ENCODE measurements around the gene TMEFF2.

The TMEFF2 gene

GRCh38 chr2:192004188-192004963, 190.4 kb downstream of the TMEFF2 start:
- H3K4me1 ChIP-seq (ENCODE audit: control insufficient read depth, insufficient read depth, low read length), result no peaks in the 10 kb centered on the region
- no peak overlapping the region for H3K27ac ChIP-seq (ENCODE audit: insufficient read depth, low read depth, low read length, poor library complexity, severe bottlenecking)
- H3K4me3 ChIP-seq (ENCODE audit: insufficient read depth, low read depth, low read length), result no peak overlapping the region
- H3K36me3 ChIP-seq (ENCODE audit: control insufficient read depth, insufficient read depth, low read length), result no peaks in the 10 kb centered on the region
- WGBS, 2 experiments, result 86 to 87% methylated on average over 2 to 5 of the region's 5 CpGs
- no peaks in the 10 kb centered on the region for H3K27me3 ChIP-seq (ENCODE audit: control insufficient read depth, insufficient read depth, low read length, poor library complexity, severe bottlenecking)
- H3K9me3 ChIP-seq (ENCODE audit: control insufficient read depth, low read length), result no peaks in the 10 kb centered on the region

GRCh38 chr2:192002418-192002817, 192.3 kb downstream of the TMEFF2 start:
- H3K9me3 ChIP-seq (ENCODE audit: control insufficient read depth, low read length), result no peaks in the 10 kb centered on the region
- no peak overlapping the region for H3K4me3 ChIP-seq (ENCODE audit: insufficient read depth, low read depth, low read length)
- no peaks in the 10 kb centered on the region for H3K36me3 ChIP-seq (ENCODE audit: control insufficient read depth, insufficient read depth, low read length)
- H3K4me1 ChIP-seq (ENCODE audit: control insufficient read depth, insufficient read depth, low read length), result no peaks in the 10 kb centered on the region
- no peak overlapping the region for H3K27ac ChIP-seq (ENCODE audit: insufficient read depth, low read depth, low read length, poor library complexity, severe bottlenecking)
- H3K27me3 ChIP-seq (ENCODE audit: control insufficient read depth, insufficient read depth, low read length, poor library complexity, severe bottlenecking), result no peaks in the 10 kb centered on the region
- 82 to 87% methylated on average over 8 of the region's 8 CpGs for WGBS, 2 experiments

GRCh38 chr2:192000196-192000980, 194.3 kb downstream of the TMEFF2 start:
- Histone ChIP-seq H3K27me3 (ENCODE audit: control insufficient read depth, insufficient read depth, low read length, poor library complexity, severe bottlenecking) (no peaks in the 10 kb centered on the region), H3K9me3 (ENCODE audit: control insufficient read depth, low read length) (no peaks in the 10 kb centered on the region), H3K4me3 (ENCODE audit: insufficient read depth, low read depth, low read length) (no peak overlapping the region), H3K36me3 (ENCODE audit: control insufficient read depth, insufficient read depth, low read length) (no peaks in the 10 kb centered on the region), H3K27ac (ENCODE audit: insufficient read depth, low read depth, low read length, poor library complexity, severe bottlenecking) (no peak overlapping the region), H3K4me1 (ENCODE audit: control insufficient read depth, insufficient read depth, low read length) (no peaks in the 10 kb centered on the region)
- WGBS, 2 experiments, result 97 to 100% methylated on average over 1 of the region's 1 CpG

GRCh38 chr2:191999101-191999841, 195.5 kb downstream of the TMEFF2 start:
- Histone ChIP-seq H3K27me3 (ENCODE audit: control insufficient read depth, insufficient read depth, low read length, poor library complexity, severe bottlenecking) (no peaks in the 10 kb centered on the region), H3K27ac (ENCODE audit: insufficient read depth, low read depth, low read length, poor library complexity, severe bottlenecking) (no peak overlapping the region), H3K4me3 (ENCODE audit: insufficient read depth, low read depth, low read length) (no peak overlapping the region), H3K9me3 (ENCODE audit: control insufficient read depth, low read length) (no peaks in the 10 kb centered on the region), H3K4me1 (ENCODE audit: control insufficient read depth, insufficient read depth, low read length) (no peaks in the 10 kb centered on the region), H3K36me3 (ENCODE audit: control insufficient read depth, insufficient read depth, low read length) (no peaks in the 10 kb centered on the region)
- WGBS, 2 experiments, result 89 to 93% methylated on average over 3 to 4 of the region's 4 CpGs

GRCh38 chr2:191995285-191995684, 199.4 kb downstream of the TMEFF2 start:
- Histone ChIP-seq H3K27me3 (ENCODE audit: control insufficient read depth, insufficient read depth, low read length, poor library complexity, severe bottlenecking) (no peaks in the 10 kb centered on the region), H3K9me3 (ENCODE audit: control insufficient read depth, low read length) (no peaks in the 10 kb centered on the region), H3K4me1 (ENCODE audit: control insufficient read depth, insufficient read depth, low read length) (no peaks in the 10 kb centered on the region), H3K27ac (ENCODE audit: insufficient read depth, low read depth, low read length, poor library complexity, severe bottlenecking) (no peak overlapping the region), H3K4me3 (ENCODE audit: insufficient read depth, low read depth, low read length) (no peak overlapping the region), H3K36me3 (ENCODE audit: control insufficient read depth, insufficient read depth, low read length) (no peaks in the 10 kb centered on the region)
- WGBS, 2 experiments, result 62 to 67% methylated on average over 2 of the region's 2 CpGs

GRCh38 chr2:191994749-191995148, 200.0 kb downstream of the TMEFF2 start:
- H3K27ac ChIP-seq (ENCODE audit: insufficient read depth, low read depth, low read length, poor library complexity, severe bottlenecking), result no peak overlapping the region

GRCh38 chr2:191991442-191991841, 203.3 kb downstream of the TMEFF2 start:
- Histone ChIP-seq H3K9me3 (ENCODE audit: control insufficient read depth, low read length) (no peaks in the 10 kb centered on the region), H3K4me3 (ENCODE audit: insufficient read depth, low read depth, low read length) (no peak overlapping the region), H3K4me1 (ENCODE audit: control insufficient read depth, insufficient read depth, low read length) (no peaks in the 10 kb centered on the region), H3K36me3 (ENCODE audit: control insufficient read depth, insufficient read depth, low read length) (no peaks in the 10 kb centered on the region), H3K27ac (ENCODE audit: insufficient read depth, low read depth, low read length, poor library complexity, severe bottlenecking) (no peak overlapping the region), H3K27me3 (ENCODE audit: control insufficient read depth, insufficient read depth, low read length, poor library complexity, severe bottlenecking) (no peaks in the 10 kb centered on the region)
- WGBS, 2 experiments, result 95 to 96% methylated on average over 5 of the region's 5 CpGs

More at GRCh38 chr2:191994749-191995148, 200.0 kb downstream of the TMEFF2 start:
- Histone ChIP-seq H3K9me3 (ENCODE audit: control insufficient read depth, low read length) (no peaks in the 10 kb centered on the region), H3K36me3 (ENCODE audit: control insufficient read depth, insufficient read depth, low read length) (no peaks in the 10 kb centered on the region), H3K4me1 (ENCODE audit: control insufficient read depth, insufficient read depth, low read length) (no peaks in the 10 kb centered on the region), H3K27me3 (ENCODE audit: control insufficient read depth, insufficient read depth, low read length, poor library complexity, severe bottlenecking) (no peaks in the 10 kb centered on the region), H3K4me3 (ENCODE audit: insufficient read depth, low read depth, low read length) (no peak overlapping the region)
- WGBS, 2 experiments, result 31% methylated on average over 2 of the region's 2 CpGs; no CpG with 5 or more reads in 1 of the 2 experiments

GRCh38 chr2:191985740-191986139, 209.0 kb downstream of the TMEFF2 start:
- H3K36me3 ChIP-seq (ENCODE audit: control insufficient read depth, insufficient read depth, low read length), result no peaks in the 10 kb centered on the region
- no peaks in the 10 kb centered on the region for H3K4me1 ChIP-seq (ENCODE audit: control insufficient read depth, insufficient read depth, low read length)
- no peaks in the 10 kb centered on the region for H3K27me3 ChIP-seq (ENCODE audit: control insufficient read depth, insufficient read depth, low read length, poor library complexity, severe bottlenecking)
- H3K9me3 ChIP-seq (ENCODE audit: control insufficient read depth, low read length), result no peaks in the 10 kb centered on the region
- WGBS, 2 experiments, result 97% methylated on average over 2 of the region's 2 CpGs
- H3K27ac ChIP-seq (ENCODE audit: insufficient read depth, low read depth, low read length, poor library complexity, severe bottlenecking), result no peak overlapping the region
- no peak overlapping the region for H3K4me3 ChIP-seq (ENCODE audit: insufficient read depth, low read depth, low read length)

- Histone ChIP-seq H3K4me1 (ENCODE audit: control insufficient read depth, insufficient read depth, low read length) (no peaks in the 10 kb centered on the region), H3K27ac (ENCODE audit: insufficient read depth, low read depth, low read length, poor library complexity, severe bottlenecking) (no peak overlapping the region), H3K4me3 (ENCODE audit: insufficient read depth, low read depth, low read length) (no peak overlapping the region), H3K27me3 (ENCODE audit: control insufficient read depth, insufficient read depth, low read length, poor library complexity, severe bottlenecking) (no peaks in the 10 kb centered on the region), H3K36me3 (ENCODE audit: control insufficient read depth, insufficient read depth, low read length) (no peaks in the 10 kb centered on the region), H3K9me3 (ENCODE audit: control insufficient read depth, low read length) (no peaks in the 10 kb centered on the region)
- 100% methylated on average over 1 of the region's 1 CpG for WGBS, 2 experiments
Measured at GRCh38 chr2:191983591-191983990, 211.1 kb downstream of the TMEFF2 start.

- Histone ChIP-seq H3K27ac (ENCODE audit: insufficient read depth, low read depth, low read length, poor library complexity, severe bottlenecking) (no peak overlapping the region), H3K27me3 (ENCODE audit: control insufficient read depth, insufficient read depth, low read length, poor library complexity, severe bottlenecking) (no peaks in the 10 kb centered on the region), H3K36me3 (ENCODE audit: control insufficient read depth, insufficient read depth, low read length) (no peaks in the 10 kb centered on the region), H3K4me3 (ENCODE audit: insufficient read depth, low read depth, low read length) (no peak overlapping the region), H3K9me3 (ENCODE audit: control insufficient read depth, low read length) (no peaks in the 10 kb centered on the region), H3K4me1 (ENCODE audit: control insufficient read depth, insufficient read depth, low read length) (no peaks in the 10 kb centered on the region)
Measured at GRCh38 chr2:191983186-191983585, 211.5 kb downstream of the TMEFF2 start.

Data from ectodermal cell (in vitro differentiated cells).